GM21529 (cell line): ENCODE data around the gene KCNQ2.

ENCODE experiments used
- ATAC-seq: cut with Tn5 transposase; IDR thresholded peaks from one replicate; pipeline ENCODE4 v1.9.1; 2021; ENCODE audit not compliant: unreplicated experiment

KCNQ2 gene

GRCh38 chr20:63372971-63373885 is 99.2 kb downstream of the KCNQ2 start:
- ATAC-seq: no peak

GRCh38 chr20:63371291-63371865 is 101.1 kb downstream of the KCNQ2 start:
- ATAC-seq: no peak

GRCh38 chr20:63370618-63371187 is 101.8 kb downstream of the KCNQ2 start:
- ATAC-seq: no peak

- no peak for ATAC-seq
Measured at GRCh38 chr20:63369724-63370617, 102.5 kb downstream of the KCNQ2 start.

GRCh38 chr20:63369024-63369530 is 103.4 kb downstream of the KCNQ2 start:
- ATAC-seq: no peak

GRCh38 chr20:63368151-63368550 is 104.3 kb downstream of the KCNQ2 start:
- no peak for ATAC-seq

- ATAC-seq: no peak
Measured at GRCh38 chr20:63367446-63368055, 104.9 kb downstream of the KCNQ2 start.

- ATAC-seq: no peak
Measured at GRCh38 chr20:63366390-63367365, 105.8 kb downstream of the KCNQ2 start.

- no peak for ATAC-seq
Measured at GRCh38 chr20:63365601-63366389, 106.7 kb downstream of the KCNQ2 start.

GRCh38 chr20:63364801-63365585 is 107.5 kb downstream of the KCNQ2 start:
- no peak for ATAC-seq

GRCh38 chr20:63363981-63364561 is 108.4 kb downstream of the KCNQ2 start:
- ATAC-seq: no peak

- ATAC-seq: no peak
Measured at GRCh38 chr20:63363013-63363957, 109.2 kb downstream of the KCNQ2 start.

GRCh38 chr20:63362436-63363009 is 109.9 kb downstream of the KCNQ2 start:
- no peak for ATAC-seq

- no peak for ATAC-seq
Measured at GRCh38 chr20:63361519-63362435, 110.7 kb downstream of the KCNQ2 start.
